Erythroblast (primary cell): ENCODE results near the gene IL22RA1.

ENCODE experiments used
- GATA1 ChIP-seq: IDR thresholded peaks from 2 replicates; pipeline ENCODE4 v1.6.1; 2011; ENCODE audit warnings: low read depth, mild to moderate bottlenecking, control low read depth, low read length, moderate library complexity
- POLR2A ChIP-seq: IDR thresholded peaks from 2 replicates; pipeline ENCODE4 v1.6.1; 2011; ENCODE audit warnings: mild to moderate bottlenecking, low read length

GRCh38 chr1:24127801-24128363 is 15.1 kb downstream of the IL22RA1 start:
- TF ChIP-seq POLR2A (no peak), GATA1 (no peak)
